GM18909 (cell line): ENCODE data around the gene OSBP2.

Experiments
- ATAC-seq: cut with Tn5 transposase; IDR thresholded peaks from one replicate; pipeline ENCODE4 v1.9.1; 2021; ENCODE audit warnings: mild to moderate bottlenecking; ENCODE audit not compliant: unreplicated experiment, poor library complexity

The OSBP2 gene

GRCh38 chr22:30920407-30920806 lies 225.7 kb downstream of the OSBP2 start:
- peak; percentile 45 for ATAC-seq

- ATAC-seq = no peak
Observed at GRCh38 chr22:30921108-30921507, 226.4 kb downstream of the OSBP2 start.

DNA sequence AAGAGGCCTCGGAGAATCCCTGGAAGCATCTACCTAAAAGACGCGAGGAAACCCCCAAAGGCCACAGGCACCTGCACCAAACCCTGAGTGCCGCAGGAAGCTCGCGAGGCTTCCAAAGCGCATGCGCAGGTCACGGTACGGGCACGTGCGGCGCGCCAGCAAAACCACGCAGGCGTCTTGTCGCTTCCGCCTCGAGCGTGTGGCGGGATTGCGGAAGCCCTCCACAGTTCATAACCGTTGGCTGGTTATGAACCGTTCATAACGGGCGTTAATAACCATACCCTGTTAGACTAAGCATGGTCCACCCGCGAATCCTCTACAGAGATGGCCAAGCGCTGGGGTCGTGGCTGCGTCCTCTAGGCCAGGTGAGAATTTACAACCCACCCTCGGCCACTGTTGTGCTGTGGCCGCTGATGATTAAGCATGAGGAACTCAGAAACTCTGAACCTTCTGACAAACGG lies 227.5 kb downstream of the OSBP2 start:
- no peak for ATAC-seq

- ATAC-seq = no peak
Observed at GRCh38 chr22:30923168-30923900, 228.7 kb downstream of the OSBP2 start.

DNA sequence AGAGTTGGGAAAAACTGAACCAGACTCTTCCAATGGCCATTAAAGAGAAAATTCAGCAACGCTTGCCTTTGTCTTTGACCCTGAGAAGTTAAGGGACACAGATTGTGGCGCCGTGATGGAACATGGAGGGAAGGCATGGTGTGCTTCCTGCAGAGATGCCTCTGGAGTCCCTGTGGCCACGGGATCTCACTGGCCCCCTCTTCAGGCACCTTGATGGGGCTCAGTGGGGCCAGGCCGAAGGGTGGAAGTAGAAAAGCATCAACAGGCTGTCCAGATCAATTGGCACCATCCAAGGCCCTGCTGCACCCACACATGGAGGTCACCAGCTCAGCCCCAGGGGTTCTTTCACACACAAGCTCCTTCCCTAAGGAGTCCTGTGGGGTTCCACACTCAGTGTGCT lies 231.0 kb downstream of the OSBP2 start:
- ATAC-seq = no peak

DNA sequence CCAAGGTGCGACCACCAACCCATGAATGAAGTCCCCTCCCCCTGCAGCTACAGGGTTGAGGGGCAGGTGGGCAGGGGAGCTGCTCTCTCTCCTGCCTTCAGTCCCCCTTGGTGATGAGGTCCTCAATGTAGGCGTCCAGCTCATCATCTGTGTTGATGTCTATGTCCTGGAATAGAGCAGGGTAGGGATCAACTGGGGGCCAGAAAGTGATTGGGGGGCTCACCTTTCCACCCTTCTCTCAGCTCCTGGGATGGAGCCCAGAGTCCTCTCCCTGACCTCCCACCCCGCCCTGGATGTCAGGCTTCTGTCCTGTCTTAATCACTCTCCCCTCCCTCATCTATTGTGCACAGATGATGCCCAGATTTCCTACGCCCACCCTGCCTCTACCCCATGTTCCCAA lies 232.0 kb downstream of the OSBP2 start:
- ATAC-seq = no peak

DNA sequence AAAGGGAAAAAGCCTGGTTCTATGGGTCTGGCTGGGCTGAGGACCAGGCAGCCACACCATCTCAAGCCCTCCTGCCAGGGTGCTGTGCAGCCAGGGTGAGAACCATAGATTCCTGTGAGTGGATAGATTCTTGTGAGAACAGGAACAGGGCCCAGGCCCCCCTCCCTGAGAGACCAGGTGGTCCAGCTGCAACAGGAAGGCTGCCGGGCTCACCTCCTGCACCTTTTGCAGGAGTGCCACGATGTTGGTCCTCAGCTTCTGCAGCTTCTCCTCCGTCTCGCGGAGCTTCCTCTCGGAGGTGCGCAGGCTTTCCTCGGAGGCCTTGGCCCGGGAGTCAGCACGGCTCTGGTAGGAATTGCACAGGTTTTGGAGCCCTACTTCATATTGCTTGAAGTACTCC lies 233.1 kb downstream of the OSBP2 start:
- ATAC-seq = no peak

GRCh38 chr22:30928401-30928800 lies 233.7 kb downstream of the OSBP2 start:
- no peak for ATAC-seq

DNA sequence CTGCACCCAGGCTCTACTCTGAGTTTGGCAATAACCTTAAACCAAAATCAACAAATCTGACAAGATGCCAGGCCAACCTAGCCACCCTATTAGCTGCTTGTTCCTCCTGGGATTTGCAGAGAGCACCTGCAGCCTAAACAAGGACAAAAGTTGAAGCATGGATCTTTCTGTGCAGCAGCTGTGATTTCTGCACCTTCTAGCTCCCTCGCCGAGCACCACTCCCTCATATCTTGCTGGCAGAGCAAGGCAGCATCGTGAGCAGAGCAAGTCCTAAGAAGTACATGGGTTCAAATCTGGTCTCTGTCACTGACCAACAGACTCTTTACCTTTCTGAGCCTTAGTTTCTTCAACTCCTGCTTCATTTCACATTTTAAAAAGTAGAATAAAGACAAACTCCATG lies 235.6 kb downstream of the OSBP2 start:
- no peak for ATAC-seq

GRCh38 chr22:30931541-30932300 lies 237.0 kb downstream of the OSBP2 start:
- no peak for ATAC-seq

GRCh38 chr22:30932661-30933060 lies 238.0 kb downstream of the OSBP2 start:
- no peak for ATAC-seq

GRCh38 chr22:30933457-30933856 lies 238.8 kb downstream of the OSBP2 start:
- ATAC-seq = no peak

- ATAC-seq = no peak
Observed at GRCh38 chr22:30934053-30934452, 239.4 kb downstream of the OSBP2 start.

DNA sequence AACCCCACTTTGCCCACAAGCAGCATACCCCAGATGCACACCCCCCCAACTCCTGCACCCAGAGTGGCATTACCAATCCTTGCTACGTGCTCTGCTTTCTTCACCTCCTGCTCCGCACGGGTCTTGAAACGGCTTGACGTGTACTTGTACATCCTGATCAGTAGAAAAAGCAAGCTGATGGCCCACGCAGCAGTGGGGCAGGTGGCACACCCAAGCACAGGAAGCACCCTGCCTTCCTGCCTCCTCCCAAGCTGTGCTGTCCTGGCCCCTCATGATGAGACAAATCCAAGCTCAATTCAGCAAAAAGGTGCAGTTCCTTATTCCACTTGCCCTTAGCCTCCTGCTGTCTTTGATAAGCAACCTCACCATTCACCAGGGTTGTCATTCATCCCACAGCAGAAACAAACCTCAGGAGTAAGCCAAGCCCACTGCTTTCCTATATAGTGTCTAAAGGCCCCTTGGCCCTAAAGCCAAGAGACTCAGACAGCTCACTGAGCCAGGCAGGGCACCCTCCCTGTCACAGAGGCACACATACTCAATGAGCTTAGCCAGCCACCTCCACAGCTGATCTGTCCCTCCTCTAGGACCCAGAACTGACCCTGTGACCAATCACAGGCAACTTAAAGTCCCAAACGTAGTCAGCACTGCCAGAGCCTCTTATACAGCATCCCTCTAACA lies 246.2 kb downstream of the OSBP2 start:
- ATAC-seq = no peak

GRCh38 chr22:30941363-30941740 lies 246.7 kb downstream of the OSBP2 start:
- no peak for ATAC-seq

DNA sequence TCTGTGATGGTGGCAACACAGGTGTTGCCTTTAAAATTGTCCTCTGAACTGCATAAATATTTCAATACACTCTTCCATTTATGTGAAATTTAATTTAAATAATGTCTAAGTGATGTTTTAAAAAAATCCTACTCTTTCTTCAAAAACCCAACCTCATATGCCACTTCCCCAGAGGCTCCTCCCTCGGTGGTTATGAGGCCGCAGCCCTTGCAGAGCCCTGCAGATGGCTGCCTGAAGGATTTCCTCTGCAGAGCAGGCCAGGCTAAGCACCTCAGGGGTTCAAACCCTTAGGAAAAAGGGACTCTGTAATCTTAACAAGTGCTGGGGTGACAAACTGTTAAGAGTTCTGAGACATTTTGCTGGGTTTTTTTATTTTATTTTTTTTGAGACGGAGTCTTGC lies 248.7 kb downstream of the OSBP2 start:
- no peak for ATAC-seq

- ATAC-seq = no peak
Observed at GRCh38 chr22:30944986-30945385, 250.3 kb downstream of the OSBP2 start.

DNA sequence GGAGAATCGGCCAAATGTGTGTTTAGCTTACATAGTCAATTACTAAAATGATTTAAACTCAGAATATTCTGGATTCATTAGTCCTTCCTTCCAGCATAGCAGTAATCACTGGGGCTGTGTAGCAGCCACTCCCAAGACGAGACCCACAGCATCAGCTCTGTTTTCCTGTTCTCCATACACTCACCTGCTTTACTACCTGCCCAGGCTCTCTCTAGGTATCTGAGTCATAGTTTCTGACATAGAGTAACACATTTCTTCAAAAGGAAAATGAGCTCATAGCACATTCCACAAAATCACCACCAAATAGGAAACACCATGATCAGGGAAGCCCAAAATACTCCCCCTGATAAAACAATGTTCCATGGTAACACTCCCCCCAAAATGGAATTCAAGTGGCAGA lies 251.0 kb downstream of the OSBP2 start:
- ATAC-seq = no peak

- no peak for ATAC-seq
Observed at GRCh38 chr22:30946354-30946753, 251.7 kb downstream of the OSBP2 start.

GRCh38 chr22:30947173-30947815 lies 252.6 kb downstream of the OSBP2 start:
- no peak for ATAC-seq
